ENCODE measurements around the gene CGREF1. TPM values are rescaled to one million over a fixed set of nuclear protein-coding genes. Genes with fewer than 3 reads are reported as not detected.

Gene CGREF1
- total RNA-seq, 2 experiments from 2014 or later = 1.1 to 2.5 TPM

DNA sequence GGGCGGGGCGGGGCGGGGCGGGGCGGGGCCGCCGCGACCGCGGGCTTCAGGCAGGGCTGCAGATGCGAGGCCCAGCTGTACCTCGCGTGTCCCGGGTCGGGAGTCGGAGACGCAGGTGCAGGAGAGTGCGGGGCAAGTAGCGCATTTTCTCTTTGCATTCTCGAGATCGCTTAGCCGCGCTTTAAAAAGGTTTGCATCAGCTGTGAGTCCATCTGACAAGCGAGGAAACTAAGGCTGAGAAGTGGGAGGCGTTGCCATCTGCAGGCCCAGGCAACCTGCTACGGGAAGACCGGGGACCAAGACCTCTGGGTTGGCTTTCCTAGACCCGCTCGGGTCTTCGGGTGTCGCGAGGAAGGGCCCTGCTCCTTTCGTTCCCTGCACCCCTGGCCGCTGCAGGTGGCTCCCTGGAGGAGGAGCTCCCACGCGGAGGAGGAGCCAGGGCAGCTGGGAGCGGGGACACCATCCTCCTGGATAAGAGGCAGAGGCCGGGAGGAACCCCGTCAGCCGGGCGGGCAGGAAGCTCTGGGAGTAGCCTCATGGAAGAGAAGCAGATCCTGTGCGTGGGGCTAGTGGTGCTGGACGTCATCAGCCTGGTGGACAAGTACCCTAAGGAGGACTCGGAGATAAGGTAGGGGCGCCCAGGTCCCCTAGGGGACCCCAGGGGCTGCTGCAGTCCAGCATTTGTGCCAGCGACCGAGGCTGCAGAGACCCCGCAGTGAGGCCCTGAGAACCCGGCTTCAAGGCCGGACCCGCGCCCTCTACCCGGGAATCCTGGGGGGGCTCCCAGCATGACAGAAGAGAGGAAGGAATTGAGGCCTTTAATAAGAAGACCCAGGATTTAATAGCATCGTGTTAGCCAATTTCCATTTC lies 32.0 kb downstream of the CGREF1 start, which contains the start of gene KHK:
KHK (plus strand) TSS at position 49 of the 870 bp plus-strand sequence; CDS start at position 537, 488 bp downstream.
- ATAC-seq = peak; percentile 8
- Mint-ChIP-seq H3K36me3 (no peaks in the 10 kb centered on the region), H3K27ac (peak within 1 kb of the TSS; percentile 85), H3K4me1 (peaks cover 23% of the 10 kb centered on the region), H3K4me3 (peak within 1 kb of the TSS; percentile 78), H3K9me3 (ENCODE audit: low read depth) (no peaks in the 10 kb centered on the region), H3K27me3 (no peaks in the 10 kb centered on the region)
- DNase-seq = no peak
- CTCF ChIA-PET = interaction anchor here (0.8 to 5.6 kb wide), 16 partner anchors 10 to 216 kb away, joined by 3 to 40 read pairs (median 6); partner anchors contain the start of genes ABHD1, AGBL5, OST4 and TRIM54

DNA sequence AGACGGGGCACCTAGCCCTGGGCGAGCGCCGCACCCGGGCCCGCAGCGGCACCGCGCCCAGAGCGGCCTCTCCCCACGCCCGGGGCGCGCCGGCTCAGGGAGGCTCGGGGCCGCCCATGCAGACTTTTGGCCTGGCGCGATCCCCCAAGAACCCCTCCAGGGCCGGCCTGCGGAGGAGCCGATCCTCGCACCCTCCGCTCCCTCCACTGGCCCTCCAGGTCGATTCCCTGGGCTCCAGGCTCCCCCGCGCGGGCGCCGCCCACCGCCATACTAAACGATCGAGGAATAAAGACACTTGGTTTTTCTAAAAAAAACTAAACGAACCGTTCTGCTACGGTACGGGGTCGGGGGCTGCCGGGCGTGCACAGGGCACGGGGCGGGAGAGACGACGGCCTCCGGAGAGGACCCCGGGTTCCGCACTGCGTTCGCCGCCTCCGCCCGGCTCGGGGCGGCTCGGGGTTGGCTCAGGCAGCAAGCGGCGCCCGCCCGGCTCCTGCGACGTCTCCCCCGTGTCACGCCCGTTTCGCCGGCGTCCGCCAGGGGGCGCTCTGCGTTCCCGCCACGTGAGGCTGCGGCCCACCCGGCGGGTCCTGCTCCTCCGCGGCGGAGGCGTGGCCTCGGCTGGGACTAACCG lies 32.7 kb downstream of the CGREF1 start:
- H3K9me3 Mint-ChIP-seq (ENCODE audit: low read depth) = no peaks in the 10 kb centered on the region
- DNase-seq (peak; percentile 97), ATAC-seq (peak; percentile 91)
- CTCF ChIA-PET = interaction anchor here (0.9 to 5.6 kb wide), 13 partner anchors 11 to 217 kb away, joined by 3 to 40 read pairs (median 8); partner anchors contain the start of genes AGBL5 and OST4
- H3K27me3 Mint-ChIP-seq = no peaks in the 10 kb centered on the region
- H3K27ac Mint-ChIP-seq = peak overlapping the region; percentile 85
- peaks cover 31% of the 10 kb centered on the region for H3K4me1 Mint-ChIP-seq
- peak overlapping the region; percentile 78 for H3K4me3 Mint-ChIP-seq
- no peaks in the 10 kb centered on the region for H3K36me3 Mint-ChIP-seq

DNA sequence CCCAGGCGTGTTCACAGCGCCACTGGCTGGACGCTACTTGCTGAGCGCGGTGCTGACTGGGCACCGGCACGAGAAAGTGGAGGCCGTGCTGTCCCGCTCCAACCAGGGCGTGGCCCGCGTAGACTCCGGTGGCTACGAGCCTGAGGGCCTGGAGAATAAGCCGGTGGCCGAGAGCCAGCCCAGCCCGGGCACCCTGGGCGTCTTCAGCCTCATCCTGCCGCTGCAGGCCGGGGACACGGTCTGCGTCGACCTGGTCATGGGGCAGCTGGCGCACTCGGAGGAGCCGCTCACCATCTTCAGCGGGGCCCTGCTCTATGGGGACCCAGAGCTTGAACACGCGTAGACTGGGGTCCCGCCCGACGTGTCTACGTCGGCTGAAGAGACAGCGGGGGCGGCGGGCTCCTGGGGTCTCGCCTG lies 33.2 kb downstream of the CGREF1 start:
- Mint-ChIP-seq H3K4me3 (peak overlapping the region; percentile 78), H3K9me3 (ENCODE audit: low read depth) (no peaks in the 10 kb centered on the region), H3K4me1 (peaks cover 36% of the 10 kb centered on the region), H3K27ac (peak overlapping the region; percentile 75), H3K36me3 (no peaks in the 10 kb centered on the region), H3K27me3 (no peaks in the 10 kb centered on the region)
- DNase-seq (peak; percentile 64), ATAC-seq (peak; percentile 10)
- CTCF ChIA-PET = interaction anchor here (0.9 to 5.6 kb wide), 8 partner anchors 11 to 194 kb away, joined by 3 to 40 read pairs (median 8); partner anchors contain the start of genes AGBL5, OST4 and TMEM214

DNA sequence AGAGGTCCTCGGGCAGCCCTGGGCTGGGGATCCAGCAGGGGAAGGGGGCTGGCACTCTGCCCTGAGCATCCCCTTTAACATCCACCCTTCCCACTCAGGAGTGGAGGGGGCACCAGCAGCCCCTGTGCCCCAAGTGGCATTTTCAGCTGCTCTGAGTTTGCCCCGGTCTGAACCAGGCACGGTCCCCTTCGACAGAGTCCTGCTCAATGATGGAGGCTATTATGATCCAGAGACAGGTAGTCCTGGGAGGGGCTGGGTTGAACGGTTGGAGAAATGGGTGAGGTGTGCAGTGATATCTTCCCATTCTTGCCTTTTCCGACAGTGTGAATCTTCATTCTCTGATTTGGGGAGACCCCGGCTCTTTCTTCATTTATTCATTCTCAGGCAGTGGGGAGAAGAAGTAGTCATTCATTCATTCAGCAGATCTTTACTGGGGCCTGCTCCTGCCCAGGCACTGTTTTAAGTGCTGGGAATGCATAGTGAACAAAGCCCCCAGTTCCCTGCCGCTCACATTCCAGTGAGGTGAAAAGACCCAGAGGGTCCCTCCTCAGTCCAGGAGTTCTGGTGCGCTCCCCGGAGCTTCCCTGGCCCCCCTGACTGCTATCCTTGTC lies 33.8 kb downstream of the CGREF1 start:
- no peaks in the 10 kb centered on the region for H3K9me3 Mint-ChIP-seq (ENCODE audit: low read depth)
- peak overlapping the region; percentile 78 for H3K4me3 Mint-ChIP-seq
- peak overlapping the region; percentile 75 for H3K27ac Mint-ChIP-seq
- no peak for DNase-seq
- no peaks in the 10 kb centered on the region for H3K36me3 Mint-ChIP-seq
- peaks cover 39% of the 10 kb centered on the region for H3K4me1 Mint-ChIP-seq
- no peak for ATAC-seq
- CTCF ChIA-PET = interaction anchor here (0.9 to 5.6 kb wide), 9 partner anchors 10 to 194 kb away, joined by 3 to 40 read pairs (median 7); partner anchors contain the start of genes AGBL5, OST4 and TMEM214
- no peaks in the 10 kb centered on the region for H3K27me3 Mint-ChIP-seq

DNA sequence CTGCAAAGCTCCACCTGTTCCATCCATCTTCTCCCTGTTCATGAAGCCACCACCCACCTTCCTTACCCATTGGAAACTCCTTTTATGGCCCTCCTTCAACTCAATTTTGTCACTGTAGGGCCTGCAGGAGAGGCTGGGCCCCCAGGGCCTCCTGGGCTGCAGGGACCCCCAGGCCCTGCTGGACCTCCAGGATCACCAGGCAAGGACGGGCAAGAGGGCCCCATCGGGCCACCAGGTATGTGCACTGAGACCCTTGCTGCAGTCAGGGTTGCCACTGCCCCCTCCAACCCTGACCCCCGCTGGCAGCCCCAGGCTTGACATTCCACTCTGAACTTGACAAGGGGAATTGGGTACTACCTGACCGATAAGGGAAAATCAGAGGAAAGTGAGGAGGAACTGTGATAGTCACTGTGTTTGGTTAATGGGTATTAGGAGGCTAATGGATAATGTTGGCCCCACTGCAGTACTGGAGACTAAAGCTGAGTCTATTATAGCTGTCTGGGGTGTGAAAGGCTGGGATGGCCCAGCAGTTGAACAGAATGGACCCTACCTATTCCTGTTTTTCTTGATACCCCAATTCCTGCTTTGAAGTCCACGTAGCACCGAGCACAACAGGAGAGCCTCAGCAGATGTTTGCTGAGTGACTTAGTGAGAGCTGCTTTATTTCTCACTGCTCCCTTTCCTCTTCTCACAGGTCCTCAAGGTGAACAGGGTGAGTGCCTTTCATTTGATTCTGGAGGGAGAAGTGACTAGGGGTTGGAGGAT lies 34.4 kb downstream of the CGREF1 start:
- ATAC-seq (no peak), DNase-seq (no peak)
- H3K27me3 Mint-ChIP-seq = no peaks in the 10 kb centered on the region
- H3K9me3 Mint-ChIP-seq (ENCODE audit: low read depth) = no peaks in the 10 kb centered on the region
- H3K4me3 Mint-ChIP-seq = no peak overlapping the region
- CTCF ChIA-PET = interaction anchor here (1.4 to 5.6 kb wide), 7 partner anchors 10 to 195 kb away, joined by 3 to 40 read pairs (median 9); partner anchors contain the start of genes AGBL5 and OST4
- H3K36me3 Mint-ChIP-seq = no peaks in the 10 kb centered on the region
- H3K27ac Mint-ChIP-seq = no peak overlapping the region
- H3K4me1 Mint-ChIP-seq = peaks cover 38% of the 10 kb centered on the region

DNA sequence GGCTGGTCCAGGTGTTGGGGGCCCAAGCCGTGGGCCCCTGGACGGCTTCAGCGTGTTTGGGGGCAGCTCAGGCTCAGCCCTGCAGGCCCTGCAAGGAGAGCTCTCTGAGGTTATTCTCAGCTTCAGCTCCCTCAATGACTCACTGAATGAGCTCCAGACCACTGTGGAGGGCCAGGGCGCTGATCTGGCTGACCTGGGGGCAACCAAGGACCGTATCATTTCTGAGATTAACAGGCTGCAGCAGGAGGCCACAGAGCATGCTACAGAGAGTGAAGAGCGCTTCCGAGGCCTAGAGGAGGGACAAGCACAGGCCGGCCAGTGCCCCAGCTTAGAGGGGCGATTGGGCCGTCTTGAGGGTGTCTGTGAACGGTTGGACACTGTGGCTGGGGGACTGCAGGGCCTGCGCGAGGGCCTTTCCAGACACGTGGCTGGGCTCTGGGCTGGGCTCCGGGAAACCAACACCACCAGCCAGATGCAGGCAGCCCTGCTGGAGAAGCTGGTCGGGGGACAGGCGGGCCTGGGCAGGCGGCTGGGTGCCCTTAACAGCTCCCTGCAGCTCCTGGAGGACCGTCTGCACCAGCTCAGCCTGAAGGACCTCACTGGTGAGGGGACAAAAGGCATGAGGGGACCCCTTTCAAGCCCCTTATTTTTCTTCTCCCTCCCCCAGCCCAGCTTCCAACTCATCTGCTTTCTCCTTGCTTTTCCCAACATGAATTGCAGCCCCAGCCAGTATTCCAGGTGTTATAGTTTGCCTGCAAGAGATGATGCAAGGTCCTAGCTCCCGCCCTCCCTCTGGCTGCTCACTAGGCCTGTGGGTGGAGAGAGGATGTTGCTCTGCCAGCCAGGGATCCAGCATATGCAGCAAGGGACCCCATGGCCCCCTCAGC lies 35.3 kb downstream of the CGREF1 start:
- no peak for ATAC-seq
- Mint-ChIP-seq H3K4me3 (no peak overlapping the region), H3K4me1 (peaks cover 38% of the 10 kb centered on the region), H3K36me3 (no peaks in the 10 kb centered on the region), H3K9me3 (ENCODE audit: low read depth) (no peaks in the 10 kb centered on the region), H3K27ac (no peak overlapping the region), H3K27me3 (no peaks in the 10 kb centered on the region)
- no peak for DNase-seq
- CTCF ChIA-PET = interaction anchor here (1.2 to 5.6 kb wide), 6 partner anchors 9 to 196 kb away, joined by 3 to 40 read pairs (median 8); partner anchors contain the start of genes AGBL5 and OST4

DNA sequence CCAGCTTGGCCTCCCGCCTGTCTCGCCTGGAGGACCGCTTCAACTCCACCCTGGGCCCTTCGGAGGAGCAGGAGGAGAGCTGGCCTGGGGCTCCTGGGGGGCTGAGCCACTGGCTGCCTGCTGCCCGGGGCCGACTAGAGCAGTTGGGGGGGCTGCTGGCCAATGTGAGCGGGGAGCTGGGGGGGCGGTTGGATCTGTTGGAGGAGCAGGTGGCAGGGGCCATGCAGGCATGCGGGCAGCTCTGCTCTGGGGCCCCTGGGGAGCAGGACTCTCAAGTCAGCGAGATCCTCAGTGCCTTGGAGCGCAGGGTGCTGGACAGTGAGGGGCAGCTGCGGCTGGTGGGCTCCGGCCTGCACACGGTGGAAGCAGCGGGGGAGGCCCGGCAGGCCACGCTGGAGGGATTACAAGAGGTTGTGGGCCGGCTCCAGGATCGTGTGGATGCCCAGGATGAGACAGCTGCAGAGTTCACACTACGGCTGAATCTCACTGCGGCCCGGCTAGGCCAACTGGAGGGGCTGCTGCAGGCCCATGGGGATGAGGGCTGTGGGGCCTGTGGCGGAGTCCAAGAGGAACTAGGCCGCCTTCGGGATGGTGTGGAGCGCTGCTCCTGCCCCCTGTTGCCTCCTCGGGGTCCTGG lies 36.0 kb downstream of the CGREF1 start:
- Mint-ChIP-seq H3K4me3 (no peak overlapping the region), H3K36me3 (no peaks in the 10 kb centered on the region), H3K27me3 (no peaks in the 10 kb centered on the region), H3K4me1 (peaks cover 38% of the 10 kb centered on the region), H3K27ac (peak overlapping the region; percentile 5), H3K9me3 (ENCODE audit: low read depth) (no peaks in the 10 kb centered on the region)
- no peak for DNase-seq
- CTCF ChIA-PET = interaction anchor here (0.8 to 5.3 kb wide), 7 partner anchors 9 to 197 kb away, joined by 3 to 40 read pairs (median 3); partner anchors contain the start of genes AGBL5 and OST4
- no peak for ATAC-seq

DNA sequence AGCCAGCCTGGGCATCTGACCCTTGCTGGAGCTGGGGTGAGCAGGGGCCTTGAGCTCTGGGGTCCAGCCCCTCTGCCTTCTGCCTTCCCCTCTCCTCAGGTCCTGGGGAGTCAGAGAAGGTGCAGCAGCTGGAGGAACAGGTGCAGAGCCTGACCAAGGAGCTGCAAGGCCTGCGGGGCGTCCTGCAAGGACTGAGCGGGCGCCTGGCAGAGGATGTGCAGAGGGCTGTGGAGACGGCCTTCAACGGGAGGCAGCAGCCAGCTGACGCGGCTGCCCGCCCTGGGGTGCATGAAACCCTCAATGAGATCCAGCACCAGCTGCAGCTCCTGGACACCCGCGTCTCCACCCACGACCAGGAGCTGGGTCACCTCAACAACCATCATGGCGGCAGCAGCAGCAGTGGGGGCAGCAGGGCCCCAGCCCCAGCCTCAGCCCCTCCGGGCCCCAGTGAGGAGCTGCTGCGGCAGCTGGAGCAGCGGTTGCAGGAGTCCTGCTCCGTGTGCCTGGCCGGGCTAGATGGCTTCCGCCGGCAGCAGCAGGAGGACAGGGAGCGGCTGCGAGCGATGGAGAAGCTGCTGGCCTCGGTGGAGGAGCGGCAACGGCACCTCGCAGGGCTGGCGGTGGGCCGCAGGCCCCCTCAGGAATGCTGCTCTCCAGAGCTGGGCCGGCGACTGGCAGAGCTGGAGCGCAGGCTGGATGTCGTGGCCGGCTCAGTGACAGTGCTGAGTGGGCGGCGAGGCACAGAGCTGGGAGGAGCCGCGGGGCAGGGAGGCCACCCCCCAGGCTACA lies 36.8 kb downstream of the CGREF1 start:
- Mint-ChIP-seq H3K27ac (peak overlapping the region; percentile 95), H3K36me3 (no peaks in the 10 kb centered on the region), H3K9me3 (ENCODE audit: low read depth) (no peaks in the 10 kb centered on the region), H3K4me1 (peaks cover 34% of the 10 kb centered on the region), H3K27me3 (no peaks in the 10 kb centered on the region), H3K4me3 (peak overlapping the region; percentile 55)
- CTCF ChIA-PET = interaction anchor here (0.8 to 2.3 kb wide), 7 partner anchors 8 to 221 kb away, joined by 3 to 14 read pairs (median 5); partner anchors contain the start of genes AGBL5 and OST4
- no peak for ATAC-seq
- DNase-seq = no peak

DNA sequence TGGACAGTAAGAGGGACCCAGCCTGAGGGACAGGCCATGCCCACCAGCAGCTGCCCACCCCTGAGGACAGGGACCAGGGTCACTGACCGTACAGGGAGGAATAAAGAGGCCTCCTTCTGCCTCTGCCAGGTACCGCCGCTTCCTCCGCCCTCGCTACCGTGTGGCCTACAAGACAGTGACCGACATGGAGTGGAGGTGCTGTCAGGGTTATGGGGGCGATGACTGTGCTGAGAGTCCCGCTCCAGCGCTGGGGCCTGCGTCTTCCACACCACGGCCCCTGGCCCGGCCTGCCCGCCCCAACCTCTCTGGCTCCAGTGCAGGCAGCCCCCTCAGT lies 38.4 kb downstream of the CGREF1 start:
- no peaks in the 10 kb centered on the region for H3K27me3 Mint-ChIP-seq
- no peak overlapping the region for H3K4me3 Mint-ChIP-seq
- no peaks in the 10 kb centered on the region for H3K36me3 Mint-ChIP-seq
- CTCF ChIA-PET = interaction anchor here (1.3 to 2.3 kb wide), 4 partner anchors 9 to 119 kb away, joined by 4 to 12 read pairs (median 8); partner anchors contain the start of gene OST4
- DNase-seq (no peak), ATAC-seq (no peak)
- H3K4me1 Mint-ChIP-seq = peaks cover 39% of the 10 kb centered on the region
- H3K27ac Mint-ChIP-seq = peak overlapping the region; percentile 95
- H3K9me3 Mint-ChIP-seq (ENCODE audit: low read depth) = no peaks in the 10 kb centered on the region

DNA sequence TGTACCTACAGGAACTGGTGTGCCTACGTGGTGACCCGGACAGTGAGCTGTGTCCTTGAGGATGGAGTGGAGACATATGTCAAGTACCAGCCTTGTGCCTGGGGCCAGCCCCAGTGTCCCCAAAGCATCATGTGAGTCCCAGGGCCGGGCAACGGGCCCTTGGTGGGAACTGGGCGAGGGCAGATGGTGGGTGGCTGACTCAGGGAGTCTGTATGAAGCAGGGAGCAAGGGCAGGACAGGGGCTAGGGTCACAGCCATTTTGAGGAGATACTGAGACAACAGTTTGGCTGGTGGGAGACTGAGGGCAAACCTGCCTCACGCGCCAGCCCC lies 38.8 kb downstream of the CGREF1 start:
- Mint-ChIP-seq H3K9me3 (ENCODE audit: low read depth) (no peaks in the 10 kb centered on the region), H3K27ac (peak overlapping the region; percentile 42), H3K4me1 (peaks cover 39% of the 10 kb centered on the region), H3K27me3 (no peaks in the 10 kb centered on the region), H3K36me3 (no peaks in the 10 kb centered on the region), H3K4me3 (no peak overlapping the region)
- CTCF ChIA-PET = interaction anchor here (1.3 to 2.3 kb wide), 3 partner anchors 9 to 30 kb away, joined by 4 to 12 read pairs (median 8); partner anchors contain the start of gene OST4
- ATAC-seq = no peak
- no peak for DNase-seq
